Epithelial cell of prostate (primary cell): ENCODE results near the gene FOXB1.

Experiments
- DNase-seq: peaks from one replicate; pipeline ENCODE4 v3.0.0-alpha.2; 2011; ENCODE audit warnings: low read depth, low spot score
- H3K27ac ChIP-seq: fragments of 450-650 bp; 2 replicates; pipeline ENCODE4 v1.5.1; 2017; ENCODE audit warnings: mild to moderate bottlenecking

FOXB1 gene

GRCh38 chr15:59998305-59998949 is 5.7 kb upstream of the FOXB1 start:
- DNase-seq, result no peak

GRCh38 chr15:59998950-59999611 is 5.0 kb upstream of the FOXB1 start:
- DNase-seq, result no peak
- no peak overlapping the region for H3K27ac ChIP-seq

More at GRCh38 chr15:59998305-59998949, 5.7 kb upstream of the FOXB1 start:
- no peak overlapping the region for H3K27ac ChIP-seq

GRCh38 chr15:59999612-60000112 is 4.4 kb upstream of the FOXB1 start:
- DNase-seq, result no peak
- no peak overlapping the region for H3K27ac ChIP-seq

- no peak for DNase-seq
- H3K27ac ChIP-seq, result no peak overlapping the region
These were observed 3.8 kb upstream of the FOXB1 start for GRCh38 chr15:60000113-60000823.

GRCh38 chr15:60000824-60001609 is 3.1 kb upstream of the FOXB1 start:
- H3K27ac ChIP-seq, result no peak overlapping the region
- DNase-seq, result no peak

- no peak for DNase-seq
- no peak overlapping the region for H3K27ac ChIP-seq
These were observed 2.2 kb upstream of the FOXB1 start for GRCh38 chr15:60001610-60002527.

GRCh38 chr15:60002528-60003218 is 1.4 kb upstream of the FOXB1 start:
- no peak for DNase-seq
- no peak overlapping the region for H3K27ac ChIP-seq

GRCh38 chr15:60003243-60004008 is 685 bp upstream of the FOXB1 start:
- DNase-seq, result no peak

GRCh38 chr15:60004846-60005351 is 788 bp downstream of the FOXB1 start:
- no peak overlapping the region for H3K27ac ChIP-seq
- DNase-seq, result no peak

More at GRCh38 chr15:60003243-60004008, 685 bp upstream of the FOXB1 start:
- no peak overlapping the region for H3K27ac ChIP-seq

- H3K27ac ChIP-seq, result no peak overlapping the region
- DNase-seq, result no peak
These were observed 1.5 kb downstream of the FOXB1 start for GRCh38 chr15:60005352-60006202.

GRCh38 chr15:60006203-60006862 is 2.2 kb downstream of the FOXB1 start:
- no peak for DNase-seq
- H3K27ac ChIP-seq, result no peak overlapping the region

GRCh38 chr15:60006873-60007272 is 2.8 kb downstream of the FOXB1 start:
- H3K27ac ChIP-seq, result no peak overlapping the region

GRCh38 chr15:60009124-60009960 is 5.2 kb downstream of the FOXB1 start:
- DNase-seq, result no peak
- H3K27ac ChIP-seq, result no peak overlapping the region

More at GRCh38 chr15:60006873-60007272, 2.8 kb downstream of the FOXB1 start:
- DNase-seq, result no peak

- DNase-seq, result no peak
- H3K27ac ChIP-seq, result no peak overlapping the region
These were observed 6.0 kb downstream of the FOXB1 start for GRCh38 chr15:60009980-60010732.

- no peak for DNase-seq
- H3K27ac ChIP-seq, result no peak overlapping the region
These were observed 6.7 kb downstream of the FOXB1 start for GRCh38 chr15:60010858-60011257.
